DOHH2 (cell line): ENCODE measurements around the gene MKRN2.

Experiments used
- H3F3A ChIP-seq: fragments of 200-600 bp; sonication (generic), shearing (Covaris generic); 2 replicates; pipeline ENCODE4 v1.6.0; 2016; ENCODE audit warnings: antibody characterized with exemption, mild to moderate bottlenecking; ENCODE audit not compliant: control insufficient read depth, insufficient read depth
- H3K27ac ChIP-seq: fragments of 200-600 bp; sonication (generic); 2 replicates; pipeline ENCODE4 v1.5.1; 2014; ENCODE audit warnings: low read depth, mild to moderate bottlenecking, low read length, moderate library complexity
- H3K27me3 ChIP-seq: fragments of 200-600 bp; sonication (generic); 2 replicates; pipeline ENCODE4 v1.6.1; 2014; ENCODE audit warnings: mild to moderate bottlenecking, low read length, mixed read lengths; ENCODE audit not compliant: control insufficient read depth
- H3K36me3 ChIP-seq: fragments of 200-600 bp; sonication (generic); 2 replicates; pipeline ENCODE4 v1.6.1; 2014; ENCODE audit warnings: mild to moderate bottlenecking, low read length, moderate library complexity, mixed read lengths; ENCODE audit not compliant: control insufficient read depth
- H3K4me1 ChIP-seq: fragments of 200-600 bp; sonication (generic); 2 replicates; pipeline ENCODE4 v1.6.1; 2014; ENCODE audit warnings: mild to moderate bottlenecking, low read length, mixed read lengths; ENCODE audit not compliant: control insufficient read depth
- H3K4me2 ChIP-seq: fragments of 200-600 bp; sonication (generic); 2 replicates; pipeline ENCODE4 v1.6.0; 2014; ENCODE audit warnings: mild to moderate bottlenecking, low read length, moderate library complexity
- H3K4me3 ChIP-seq: fragments of 200-600 bp; sonication (generic); 2 replicates; pipeline ENCODE4 v1.5.1; 2014; ENCODE audit warnings: mild to moderate bottlenecking, low read length, mixed read lengths
- H3K79me2 ChIP-seq: fragments of 200-600 bp; sonication (generic); 2 replicates; pipeline ENCODE4 v1.6.1; 2014; ENCODE audit warnings: mild to moderate bottlenecking, low read length, mixed read lengths; ENCODE audit not compliant: control insufficient read depth
- H3K9me2 ChIP-seq: fragments of 200-600 bp; sonication (generic); replicated peaks from 2 replicates; pipeline ENCODE4 v1.6.1; 2014; ENCODE audit warnings: mild to moderate bottlenecking, low read length, mixed read lengths; ENCODE audit not compliant: control insufficient read depth
- H3K9me3 ChIP-seq: fragments of 200-600 bp; sonication (generic); 2 replicates; pipeline ENCODE4 v1.6.1; 2014; ENCODE audit warnings: antibody characterized with exemption, low read length, mixed read lengths; ENCODE audit not compliant: control insufficient read depth, insufficient read depth
- H4K20me1 ChIP-seq: fragments of 200-600 bp; sonication (generic); 2 replicates; pipeline ENCODE4 v1.6.0; 2014; ENCODE audit warnings: low read depth, mild to moderate bottlenecking, antibody characterized with exemption, low read length, moderate library complexity; ENCODE audit not compliant: control insufficient read depth, insufficient read depth
- EZH2phosphoT487 ChIP-seq: fragments of 200-600 bp; sonication (generic); IDR thresholded peaks from 2 replicates; pipeline ENCODE4 v1.6.1; 2017; ENCODE audit warnings: borderline replicate concordance, mild to moderate bottlenecking, antibody characterized with exemption, low read length, moderate library complexity, mixed read lengths
- TF ChIP-seq, protein P1 (sequence below): fragments of 200-600 bp; sonication (generic); IDR thresholded peaks from one replicate; pipeline ENCODE4 v1.5.1; 2014; ENCODE audit warnings: antibody characterized with exemption, mild to moderate bottlenecking, low read depth, low read length; ENCODE audit not compliant: poor library complexity, severe bottlenecking

Gene MKRN2

DNA sequence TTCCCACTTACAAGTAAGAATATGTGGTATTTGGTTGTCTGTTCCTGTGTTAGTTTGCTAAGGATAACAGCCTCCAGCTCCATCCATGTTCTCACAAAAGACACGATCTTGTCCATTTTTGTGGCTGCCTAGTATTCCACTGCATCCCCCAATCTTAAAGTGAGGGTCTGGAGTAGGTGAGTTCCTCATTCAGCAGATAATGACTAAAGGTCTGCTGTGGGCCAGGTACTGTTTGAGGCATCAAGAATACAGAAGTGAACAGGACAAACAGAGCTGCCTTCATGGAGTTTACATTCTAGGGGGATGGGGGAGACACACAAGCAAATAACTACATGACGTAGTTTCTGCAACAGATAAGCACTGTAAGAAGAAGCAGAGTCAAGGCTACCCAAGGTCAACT lies 35.9 kb upstream of the MKRN2 start:
- Histone ChIP-seq H3K9me3 (no peaks in the 10 kb centered on the region), H3K4me1 (no peaks in the 10 kb centered on the region), H3K79me2 (no peaks in the 10 kb centered on the region), H3K4me3 (no peak overlapping the region), H3K27me3 (no peaks in the 10 kb centered on the region), H4K20me1 (no peaks in the 10 kb centered on the region), H3K36me3 (peaks cover 41% of the 10 kb centered on the region), H3K4me2 (no peak overlapping the region), H3F3A (no peaks in the 10 kb centered on the region), H3K27ac (no peak overlapping the region), H3K9me2 (no peaks in the 10 kb centered on the region)
- TF ChIP-seq, protein P1, sequence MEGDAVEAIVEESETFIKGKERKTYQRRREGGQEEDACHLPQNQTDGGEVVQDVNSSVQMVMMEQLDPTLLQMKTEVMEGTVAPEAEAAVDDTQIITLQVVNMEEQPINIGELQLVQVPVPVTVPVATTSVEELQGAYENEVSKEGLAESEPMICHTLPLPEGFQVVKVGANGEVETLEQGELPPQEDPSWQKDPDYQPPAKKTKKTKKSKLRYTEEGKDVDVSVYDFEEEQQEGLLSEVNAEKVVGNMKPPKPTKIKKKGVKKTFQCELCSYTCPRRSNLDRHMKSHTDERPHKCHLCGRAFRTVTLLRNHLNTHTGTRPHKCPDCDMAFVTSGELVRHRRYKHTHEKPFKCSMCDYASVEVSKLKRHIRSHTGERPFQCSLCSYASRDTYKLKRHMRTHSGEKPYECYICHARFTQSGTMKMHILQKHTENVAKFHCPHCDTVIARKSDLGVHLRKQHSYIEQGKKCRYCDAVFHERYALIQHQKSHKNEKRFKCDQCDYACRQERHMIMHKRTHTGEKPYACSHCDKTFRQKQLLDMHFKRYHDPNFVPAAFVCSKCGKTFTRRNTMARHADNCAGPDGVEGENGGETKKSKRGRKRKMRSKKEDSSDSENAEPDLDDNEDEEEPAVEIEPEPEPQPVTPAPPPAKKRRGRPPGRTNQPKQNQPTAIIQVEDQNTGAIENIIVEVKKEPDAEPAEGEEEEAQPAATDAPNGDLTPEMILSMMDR: no peak
- no peak for TF ChIP-seq EZH2phosphoT487

DNA sequence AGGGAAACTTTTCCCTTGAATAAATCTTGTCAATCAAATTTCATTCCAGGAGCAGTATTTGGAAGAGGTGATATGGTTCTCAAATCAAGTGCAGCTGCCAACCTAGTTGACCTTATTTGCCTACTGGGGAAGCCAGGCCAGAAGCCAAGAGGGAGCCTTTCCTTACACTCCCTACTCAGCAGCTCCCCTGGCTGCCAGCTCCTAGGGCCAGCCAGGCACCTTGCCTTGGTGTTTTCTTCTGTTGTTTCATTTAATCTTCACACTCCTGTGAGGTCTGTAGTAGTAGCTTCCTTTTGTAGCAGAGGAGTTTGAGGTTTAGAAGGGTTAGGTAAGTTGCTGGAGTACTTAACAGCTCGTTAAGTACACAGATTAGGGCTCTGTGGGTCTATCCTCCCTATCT lies 34.2 kb upstream of the MKRN2 start:
- Histone ChIP-seq H3K4me3 (no peak overlapping the region), H3K9me2 (no peaks in the 10 kb centered on the region), H4K20me1 (no peaks in the 10 kb centered on the region), H3K4me1 (no peaks in the 10 kb centered on the region), H3K27ac (no peak overlapping the region), H3F3A (no peaks in the 10 kb centered on the region), H3K27me3 (no peaks in the 10 kb centered on the region), H3K79me2 (no peaks in the 10 kb centered on the region), H3K4me2 (no peak overlapping the region), H3K9me3 (no peaks in the 10 kb centered on the region), H3K36me3 (peaks cover 49% of the 10 kb centered on the region)
- TF ChIP-seq, protein P1: no peak
- no peak for TF ChIP-seq EZH2phosphoT487

DNA sequence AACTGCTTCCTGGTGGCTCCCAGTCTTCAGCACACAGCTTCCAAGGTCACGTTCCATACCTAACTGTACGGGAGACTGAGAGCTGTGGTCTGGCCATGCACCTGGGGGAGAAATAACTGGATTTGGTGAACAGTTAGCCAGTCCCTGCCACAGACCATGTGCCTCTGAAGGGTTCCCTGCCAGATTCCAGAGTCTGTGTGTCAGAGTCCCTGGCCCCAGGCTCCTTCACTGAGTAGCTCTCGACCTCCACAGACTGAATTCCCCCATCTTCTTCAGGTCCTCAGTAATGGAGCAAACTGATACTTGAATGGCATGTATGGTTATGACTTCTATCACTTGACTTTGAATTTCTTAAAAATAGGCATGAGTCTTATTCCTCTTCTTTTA lies 29.1 kb upstream of the MKRN2 start:
- Histone ChIP-seq H3K27me3 (no peaks in the 10 kb centered on the region), H3K36me3 (peaks cover 61% of the 10 kb centered on the region)

More for the DNA sequence above, 29.1 kb upstream of the MKRN2 start:
- no peak overlapping the region for H3K4me3 ChIP-seq
- TF ChIP-seq, protein P1: no peak
- TF ChIP-seq EZH2phosphoT487: no peak
- H3K9me2 ChIP-seq: no peaks in the 10 kb centered on the region
- H3K79me2 ChIP-seq: no peaks in the 10 kb centered on the region
- H3F3A ChIP-seq: no peaks in the 10 kb centered on the region
- H3K27ac ChIP-seq: no peak overlapping the region
- no peaks in the 10 kb centered on the region for H4K20me1 ChIP-seq
- no peaks in the 10 kb centered on the region for H3K9me3 ChIP-seq
- H3K4me2 ChIP-seq: no peak overlapping the region
- no peaks in the 10 kb centered on the region for H3K4me1 ChIP-seq
